OCI-LY3 (cell line): ENCODE results near the gene GNAI2.
"Not testable (repeated sequence)": the region's sequence is repeated elsewhere in the genome, so short reads cannot be mapped to it uniquely, and the experiment has no call there.

Source experiments
- H2AFZ ChIP-seq: fragments of 200-600, 300-600 bp; shearing (Covaris generic); 2 replicates; pipeline ENCODE4 v1.6.0; 2014; ENCODE audit warnings: antibody characterized with exemption, low read depth, low read length
- H3K27ac ChIP-seq: fragments of 200-600, 300-600 bp; sonication (generic); 2 replicates; pipeline ENCODE4 v1.5.1; 2014; ENCODE audit warnings: mild to moderate bottlenecking, low read length, moderate library complexity, mixed read lengths
- H3K27me3 ChIP-seq: fragments of 200-600, 300-600 bp; sonication (generic); 2 replicates; pipeline ENCODE4 v1.6.1; 2014; ENCODE audit warnings: low read depth, low read length, mixed read lengths
- H3K36me3 ChIP-seq: fragments of 200-600, 300-600 bp; sonication (generic); replicated peaks from 2 replicates; pipeline ENCODE3; 2014; ENCODE audit warnings: low read depth, low read length, mixed read lengths
- H3K4me1 ChIP-seq: fragments of 300-600, 200-600 bp; sonication (generic); 2 replicates; pipeline ENCODE4 v1.6.1; 2014; ENCODE audit warnings: low read length, mixed read lengths
- H3K4me2 ChIP-seq: fragments of 200-600, 300-600 bp; sonication (generic); 2 replicates; pipeline ENCODE4 v1.6.1; 2014; ENCODE audit warnings: low read length, mixed read lengths
- H3K4me3 ChIP-seq: fragments of 300-600, 200-600 bp; sonication (generic); 2 replicates; pipeline ENCODE4 v1.5.1; 2014; ENCODE audit warnings: antibody characterized with exemption, mild to moderate bottlenecking, low read length, moderate library complexity
- H3K79me2 ChIP-seq: fragments of 300-600, 200-600 bp; shearing (Covaris generic); 2 replicates; pipeline ENCODE4 v1.6.1; 2014; ENCODE audit warnings: mild to moderate bottlenecking, low read length, mixed read lengths
- H3K9ac ChIP-seq: fragments of 300-600, 200-600 bp; shearing (Covaris generic); 2 replicates; pipeline ENCODE4 v1.6.0; 2014; ENCODE audit warnings: mild to moderate bottlenecking, low read length, moderate library complexity
- H3K9me3 ChIP-seq: fragments of 200-600, 300-600 bp; shearing (Covaris generic); 2 replicates; pipeline ENCODE4 v1.6.1; 2014; ENCODE audit warnings: low read length, mixed read lengths; ENCODE audit not compliant: insufficient read depth
- H4K20me1 ChIP-seq: fragments of 200-600, 300-600 bp; sonication (generic); 2 replicates; pipeline ENCODE4 v1.6.1; 2016; ENCODE audit warnings: low read length, mixed read lengths; ENCODE audit not compliant: insufficient read depth
- EZH2phosphoT487 ChIP-seq: fragments of 200-600 bp; shearing (Covaris generic); IDR thresholded peaks from 2 replicates; pipeline ENCODE4 v1.6.1; 2018; ENCODE audit warnings: antibody characterized with exemption, mixed run types, low read depth
- TF ChIP-seq, protein P1 (sequence below): fragments of 200-600, 300-600 bp; sonication (generic); IDR thresholded peaks from 2 replicates; pipeline ENCODE4 v1.5.1; 2014; ENCODE audit warnings: antibody characterized with exemption, low read length, low read depth

GNAI2 gene

DNA sequence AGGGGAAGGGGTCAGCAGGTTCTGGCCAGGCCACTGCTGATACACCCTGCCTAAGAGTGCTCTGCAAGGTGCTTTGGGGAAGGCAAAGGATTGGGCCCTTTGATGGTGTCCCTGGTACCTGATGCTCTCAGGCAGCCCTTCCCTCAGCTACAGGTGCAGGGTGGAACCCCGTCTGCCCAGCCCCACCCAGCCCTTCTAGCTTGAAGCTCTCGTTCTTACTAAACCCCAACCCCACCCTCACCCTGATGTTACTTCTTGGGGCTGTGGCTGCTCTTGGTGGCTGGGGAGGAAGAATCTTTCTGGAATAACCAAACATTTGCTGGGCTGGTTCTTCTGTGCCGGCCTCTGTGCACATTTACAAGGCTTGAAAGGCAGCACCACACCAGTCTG lies 6.4 kb downstream of the GNAI2 start:
- H3K9ac ChIP-seq, result peak overlapping the region; percentile 67
- H3K27ac ChIP-seq, result peak overlapping the region; percentile 87
- H2AFZ ChIP-seq, result no peak overlapping the region
- no peaks in the 10 kb centered on the region for H3K27me3 ChIP-seq
- H3K79me2 ChIP-seq, result peaks cover 93% of the 10 kb centered on the region
- H3K4me1 ChIP-seq, result peaks cover 63% of the 10 kb centered on the region
- peaks cover 59% of the 10 kb centered on the region for H4K20me1 ChIP-seq
- peaks cover 30% of the 10 kb centered on the region for H3K36me3 ChIP-seq
- peak overlapping the region; percentile 90 for H3K4me2 ChIP-seq
- TF ChIP-seq, protein P1, sequence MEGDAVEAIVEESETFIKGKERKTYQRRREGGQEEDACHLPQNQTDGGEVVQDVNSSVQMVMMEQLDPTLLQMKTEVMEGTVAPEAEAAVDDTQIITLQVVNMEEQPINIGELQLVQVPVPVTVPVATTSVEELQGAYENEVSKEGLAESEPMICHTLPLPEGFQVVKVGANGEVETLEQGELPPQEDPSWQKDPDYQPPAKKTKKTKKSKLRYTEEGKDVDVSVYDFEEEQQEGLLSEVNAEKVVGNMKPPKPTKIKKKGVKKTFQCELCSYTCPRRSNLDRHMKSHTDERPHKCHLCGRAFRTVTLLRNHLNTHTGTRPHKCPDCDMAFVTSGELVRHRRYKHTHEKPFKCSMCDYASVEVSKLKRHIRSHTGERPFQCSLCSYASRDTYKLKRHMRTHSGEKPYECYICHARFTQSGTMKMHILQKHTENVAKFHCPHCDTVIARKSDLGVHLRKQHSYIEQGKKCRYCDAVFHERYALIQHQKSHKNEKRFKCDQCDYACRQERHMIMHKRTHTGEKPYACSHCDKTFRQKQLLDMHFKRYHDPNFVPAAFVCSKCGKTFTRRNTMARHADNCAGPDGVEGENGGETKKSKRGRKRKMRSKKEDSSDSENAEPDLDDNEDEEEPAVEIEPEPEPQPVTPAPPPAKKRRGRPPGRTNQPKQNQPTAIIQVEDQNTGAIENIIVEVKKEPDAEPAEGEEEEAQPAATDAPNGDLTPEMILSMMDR, result no peak
- no peak for TF ChIP-seq EZH2phosphoT487
- H3K4me3 ChIP-seq, result peak overlapping the region; percentile 70
- H3K9me3 ChIP-seq, result no peaks in the 10 kb centered on the region

DNA sequence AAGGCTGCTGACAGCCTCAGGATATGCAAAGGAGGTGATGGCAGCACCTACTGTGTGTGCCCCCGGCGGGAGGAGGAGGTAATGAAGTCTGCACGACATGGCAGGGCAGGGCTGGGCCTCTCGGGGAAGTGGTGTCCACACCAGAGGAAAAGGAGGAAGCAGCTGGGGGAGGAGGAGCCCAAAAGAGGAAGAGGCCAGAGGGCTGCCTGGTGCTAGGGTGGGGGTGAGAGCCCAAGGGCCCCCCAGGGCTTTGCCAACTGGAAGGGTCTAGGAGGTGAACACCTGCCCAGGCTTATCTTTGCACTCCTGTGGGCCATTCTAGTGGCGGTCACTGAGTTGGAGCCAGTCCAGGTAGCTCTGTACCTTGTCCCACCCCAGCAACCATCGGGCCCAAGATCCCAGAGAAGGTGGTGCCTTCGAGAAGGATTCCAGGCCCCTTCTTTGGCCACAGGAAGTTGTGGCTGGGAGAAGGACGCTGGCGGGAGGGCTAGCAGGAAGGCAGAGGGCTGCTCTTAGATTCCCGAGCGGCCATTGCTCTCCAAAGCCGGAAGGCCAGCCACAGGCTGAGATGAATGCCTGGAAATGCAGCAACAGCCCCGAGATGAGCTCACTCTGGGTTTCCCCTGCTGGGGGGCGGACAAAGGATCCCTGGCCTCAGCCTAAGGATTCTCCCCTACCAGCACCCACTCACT lies 7.0 kb downstream of the GNAI2 start:
- peaks cover 93% of the 10 kb centered on the region for H3K79me2 ChIP-seq
- H3K27me3 ChIP-seq, result no peaks in the 10 kb centered on the region
- peak overlapping the region; percentile 67 for H3K9ac ChIP-seq
- H3K9me3 ChIP-seq, result no peaks in the 10 kb centered on the region
- H3K27ac ChIP-seq, result peak overlapping the region; percentile 87
- no peak for TF ChIP-seq EZH2phosphoT487
- TF ChIP-seq, protein P1, result peak; percentile 13; the same call in 1 of the 2 replicates
- peak overlapping the region; percentile 90 for H3K4me2 ChIP-seq
- peaks cover 64% of the 10 kb centered on the region for H4K20me1 ChIP-seq
- H3K4me1 ChIP-seq, result peaks cover 63% of the 10 kb centered on the region
- H3K4me3 ChIP-seq, result peak overlapping the region; percentile 70
- no peak overlapping the region for H2AFZ ChIP-seq
- peaks cover 33% of the 10 kb centered on the region for H3K36me3 ChIP-seq

DNA sequence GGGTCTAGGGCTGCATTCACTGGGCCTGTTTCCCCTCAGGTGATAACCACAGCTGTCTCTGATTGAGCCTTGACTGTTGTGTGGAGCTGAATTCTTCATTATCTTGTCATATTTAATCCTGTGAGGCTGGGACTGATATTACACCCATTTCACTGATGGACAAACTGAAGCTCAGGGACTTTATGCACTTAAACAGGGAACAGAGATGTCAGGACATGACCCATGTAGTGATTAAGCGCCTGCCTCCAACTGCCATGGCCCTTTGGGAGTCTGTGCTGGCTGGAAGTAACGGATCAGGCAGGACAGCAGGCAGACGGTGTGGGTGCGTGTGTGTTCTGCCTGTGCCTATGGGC lies 7.5 kb downstream of the GNAI2 start:
- Histone ChIP-seq H4K20me1 (peaks cover 64% of the 10 kb centered on the region), H2AFZ (no peak overlapping the region), H3K4me1 (peaks cover 57% of the 10 kb centered on the region), H3K9ac (peak overlapping the region; percentile 67; the same call in 1 of the 2 replicates), H3K4me2 (peak overlapping the region; percentile 90), H3K9me3 (no peaks in the 10 kb centered on the region), H3K27ac (peak overlapping the region; percentile 87), H3K36me3 (peaks cover 37% of the 10 kb centered on the region), H3K79me2 (peaks cover 93% of the 10 kb centered on the region), H3K27me3 (no peaks in the 10 kb centered on the region), H3K4me3 (peak overlapping the region; percentile 70)
- TF ChIP-seq EZH2phosphoT487, result no peak
- TF ChIP-seq, protein P1, result no peak

DNA sequence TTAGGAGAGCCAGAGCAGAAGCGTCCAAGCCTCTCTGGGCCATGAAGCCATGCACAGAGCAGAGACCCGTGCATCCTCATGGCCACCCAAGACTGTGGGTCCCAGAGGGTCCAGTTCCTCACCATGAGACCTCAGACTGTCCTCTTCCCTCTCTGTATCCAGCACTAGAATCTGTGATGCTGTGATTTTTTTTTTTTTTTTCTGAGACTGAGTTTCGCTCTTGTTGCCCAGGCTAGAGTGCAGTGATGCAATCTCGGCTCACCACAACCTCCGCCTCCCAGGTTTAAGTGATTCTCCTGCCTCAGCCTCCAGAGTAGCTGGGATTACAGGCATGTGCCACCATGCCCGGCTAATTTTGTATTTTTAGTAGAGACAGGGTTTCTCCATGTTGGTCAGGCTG lies 8.8 kb downstream of the GNAI2 start:
- H3K9ac ChIP-seq, result not testable (repeated sequence)
- Histone ChIP-seq H3K36me3 (peaks cover 27% of the 10 kb centered on the region), H4K20me1 (peaks cover 64% of the 10 kb centered on the region)

More for the DNA sequence above, 8.8 kb downstream of the GNAI2 start:
- H3K4me3 ChIP-seq, H3K4me2 ChIP-seq, H2AFZ ChIP-seq, H3K9me3 ChIP-seq, H3K27me3 ChIP-seq: not testable (repeated sequence)
- peaks cover 55% of the 10 kb centered on the region for H3K4me1 ChIP-seq
- peaks cover 92% of the 10 kb centered on the region for H3K79me2 ChIP-seq
- peak overlapping the region; percentile 35 for H3K27ac ChIP-seq
